ENCODE measurements around the gene PTPRS. TPM values are rescaled to one million over a fixed set of nuclear protein-coding genes. Genes with fewer than 3 reads are reported as not detected.
A peak's percentile ranks its signal among the peaks of the same experiment; 100 is the strongest.

The PTPRS gene
- total RNA-seq, 1 experiment from 2014 or later: 44.9 TPM

DNA sequence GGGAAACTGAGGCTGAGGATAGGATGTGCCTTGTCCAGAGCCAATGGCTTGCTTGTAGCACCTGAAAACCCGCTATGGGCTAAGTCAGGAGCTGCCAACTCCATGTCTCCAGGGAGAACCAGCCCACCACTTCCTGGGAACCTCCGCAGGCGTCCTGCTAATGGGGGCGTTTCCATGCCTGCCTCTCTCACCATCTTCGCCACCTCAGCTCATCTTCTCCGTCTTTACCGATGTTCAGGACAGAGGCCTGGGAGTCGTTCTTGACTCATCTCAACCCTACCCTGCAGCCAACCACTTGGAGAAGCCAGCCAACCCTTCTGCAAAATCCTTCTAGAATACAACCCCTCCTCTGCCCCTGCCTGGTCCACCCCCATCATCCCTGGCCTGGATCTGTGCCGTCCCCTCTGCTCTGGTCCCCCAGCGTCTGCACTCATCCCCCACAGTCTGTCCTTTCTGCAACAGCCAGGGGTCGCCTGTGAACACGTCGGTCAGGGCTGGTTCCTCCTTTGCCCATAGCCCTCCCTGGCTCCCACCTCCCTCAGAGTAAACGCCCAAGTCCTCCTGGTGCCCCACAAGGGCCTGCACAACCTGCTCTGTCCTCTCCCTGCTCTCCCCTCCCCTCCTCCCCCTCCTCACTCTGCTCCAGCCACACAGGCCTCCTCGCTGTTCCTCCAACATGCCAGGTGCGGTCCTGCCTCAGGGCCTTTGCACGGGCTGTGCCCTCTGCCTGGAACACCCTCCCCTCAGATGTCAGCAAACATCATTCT lies 31.0 kb downstream of the PTPRS start:
- no peak for DNase-seq (ENCODE audit: low read depth)

DNA sequence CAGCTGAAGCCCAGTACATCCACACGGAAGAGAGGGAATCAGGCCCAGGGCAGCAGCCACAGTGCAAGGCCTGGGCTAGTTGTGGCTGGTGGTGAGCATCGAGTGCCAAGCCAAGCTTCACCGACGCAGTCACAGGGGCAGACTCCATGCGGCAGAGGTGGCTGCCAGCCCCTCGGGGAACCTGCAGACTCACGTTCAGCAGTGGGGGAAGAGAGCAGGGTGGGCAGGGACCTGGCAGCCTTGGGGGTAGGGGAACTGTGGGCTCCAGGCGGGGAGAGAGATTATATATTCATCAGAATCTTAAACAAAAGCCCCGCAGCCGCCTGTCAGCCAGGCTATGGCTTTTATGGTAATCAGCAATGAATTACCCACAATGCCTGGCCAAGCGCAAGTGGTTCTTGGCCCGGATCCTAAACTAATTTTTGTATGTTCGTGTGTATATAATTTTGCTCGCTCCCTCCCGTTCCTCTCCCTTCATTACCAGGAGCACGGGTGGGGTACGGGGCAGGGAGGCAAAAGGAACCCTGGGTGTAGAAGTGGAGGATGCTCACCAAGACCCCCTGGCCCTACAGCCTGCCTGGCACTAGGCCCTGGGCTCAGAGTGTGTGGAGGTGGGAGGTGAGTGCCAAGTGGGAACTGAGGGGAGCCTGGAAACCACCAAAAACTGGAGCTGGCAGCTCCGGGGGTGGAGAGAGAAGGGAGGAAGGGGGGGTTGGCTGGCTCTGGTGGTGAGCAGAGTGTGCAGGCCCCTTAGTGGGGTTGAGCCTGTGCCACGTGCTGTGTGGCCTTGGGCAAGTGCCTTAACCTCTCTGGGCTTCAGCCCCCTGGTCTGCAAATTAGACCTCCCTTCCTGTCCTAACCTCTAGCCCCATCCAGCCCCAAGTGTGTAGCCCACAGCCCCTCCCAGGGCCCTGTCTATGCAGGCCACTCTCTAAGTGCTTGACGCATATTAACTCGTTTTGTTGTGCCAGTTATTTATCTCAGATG lies 31.9 kb downstream of the PTPRS start:
- peak; percentile 41 for DNase-seq (ENCODE audit: low read depth)

DNA sequence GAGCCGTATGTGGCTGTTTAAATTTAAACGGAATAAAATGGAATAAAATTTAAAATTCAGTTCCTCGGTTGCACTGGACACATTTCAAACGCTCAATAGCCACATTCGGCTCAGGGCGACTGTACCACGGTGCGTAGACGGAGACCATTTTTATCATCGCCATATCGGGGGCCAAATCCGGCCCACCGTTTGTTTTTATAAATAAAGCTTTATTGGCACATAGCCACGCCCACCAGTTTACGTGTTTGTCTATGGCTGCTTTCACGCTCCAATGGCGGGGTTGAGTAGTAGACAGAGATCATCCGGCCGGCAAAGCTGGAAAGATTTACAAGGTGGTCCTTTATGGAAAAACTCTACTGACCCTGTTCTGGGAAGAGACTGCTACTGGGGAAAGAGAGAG lies 33.0 kb downstream of the PTPRS start:
- DNase-seq (ENCODE audit: low read depth): no peak

DNA sequence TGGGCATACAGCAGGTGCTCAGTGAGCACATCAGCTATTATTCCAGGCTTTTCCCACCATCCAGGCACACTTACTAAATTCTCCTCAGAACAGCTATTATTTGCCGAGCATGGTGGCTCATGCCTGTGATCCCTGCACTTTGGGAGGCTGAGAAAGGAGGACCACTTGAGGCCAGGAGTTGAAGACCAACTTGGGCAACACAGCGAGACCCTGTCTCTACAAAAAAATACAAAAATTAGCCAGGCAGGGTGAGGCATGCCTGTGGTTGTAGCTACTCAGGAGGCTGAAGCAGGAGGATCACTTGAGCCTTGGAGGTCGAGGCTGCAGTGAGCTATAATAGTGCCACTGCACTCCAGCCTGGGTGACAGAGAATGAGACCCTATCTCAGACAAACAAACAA lies 35.4 kb downstream of the PTPRS start:
- no peak for DNase-seq (ENCODE audit: low read depth)

DNA sequence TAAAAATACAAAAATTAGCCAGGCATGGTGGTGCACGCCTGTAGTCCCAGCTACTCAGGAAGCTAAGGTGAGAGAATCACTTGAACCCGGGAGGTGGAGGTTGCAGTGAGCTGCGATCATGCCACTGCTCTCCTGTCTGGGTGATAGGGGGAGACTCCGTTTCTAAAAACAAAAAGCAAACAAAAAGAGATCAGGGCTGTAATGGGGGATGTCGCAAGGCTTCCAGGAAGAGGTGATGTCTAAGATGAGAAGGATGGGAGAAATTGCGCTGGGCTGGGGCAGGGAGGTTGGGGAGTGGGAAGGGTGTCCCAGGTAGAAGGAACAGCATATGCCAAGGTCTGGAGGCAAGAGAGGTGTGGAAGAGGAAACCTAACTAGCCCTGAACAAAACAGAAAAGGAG lies 36.1 kb downstream of the PTPRS start:
- DNase-seq (ENCODE audit: low read depth): no peak

DNA sequence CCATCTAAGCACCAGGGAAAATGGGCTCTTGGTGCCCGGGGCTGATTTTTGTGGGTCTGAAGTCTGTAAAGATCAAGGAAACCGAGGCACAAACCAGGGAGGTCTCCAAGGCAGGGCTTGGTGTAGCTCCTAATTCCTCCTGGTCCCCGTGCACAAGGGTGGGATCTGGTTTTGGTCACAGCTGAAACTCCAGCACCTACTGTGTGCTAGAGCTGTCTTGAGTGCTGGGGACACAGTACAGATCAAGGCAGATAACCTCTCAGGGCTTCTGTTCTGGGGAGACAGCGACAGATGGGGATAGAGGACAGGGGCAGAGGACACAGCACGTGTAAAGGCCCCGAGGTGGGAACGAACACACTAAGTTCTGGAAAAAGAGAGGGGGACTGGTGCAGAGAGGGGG lies 37.4 kb downstream of the PTPRS start:
- no peak for DNase-seq (ENCODE audit: low read depth)

DNA sequence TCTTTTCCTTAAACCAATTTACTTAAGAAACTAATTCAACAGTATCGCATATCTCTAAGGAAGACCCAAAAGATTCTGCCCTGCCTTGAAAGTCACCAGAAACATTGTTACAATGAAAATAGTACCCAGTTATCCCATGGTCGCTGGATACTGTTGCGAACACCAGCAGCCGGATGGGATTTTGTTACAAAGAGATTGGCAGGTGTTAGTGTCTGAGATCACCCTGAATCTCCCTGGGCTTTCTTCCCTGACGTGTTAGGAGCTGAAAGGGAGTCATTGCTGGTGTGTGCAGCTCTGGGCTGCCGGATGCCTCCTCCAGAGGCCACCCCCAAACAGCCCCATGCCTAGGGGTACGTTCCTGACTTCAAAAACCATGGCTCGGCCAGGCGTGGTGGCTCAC lies 38.2 kb downstream of the PTPRS start:
- DNase-seq (ENCODE audit: low read depth): no peak

DNA sequence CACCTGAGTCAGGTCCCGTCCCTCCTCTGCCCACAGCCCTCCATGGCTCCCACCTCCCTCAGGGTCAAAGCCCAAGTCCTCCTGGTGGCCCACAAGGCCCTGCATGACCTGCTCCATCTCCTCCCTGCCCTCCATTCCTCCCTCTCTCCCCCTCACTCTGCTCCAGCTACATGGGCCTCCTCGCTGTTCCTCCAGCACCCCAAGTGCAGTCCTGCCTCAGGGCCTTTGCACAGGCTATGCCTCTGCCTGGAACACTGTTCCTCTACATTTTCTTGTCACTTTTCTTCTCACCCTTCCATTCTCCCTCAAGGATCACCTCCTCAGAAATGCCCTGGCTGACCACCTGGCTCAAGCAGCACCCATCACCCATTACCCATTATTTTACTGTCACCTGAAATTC lies 41.5 kb downstream of the PTPRS start:
- no peak for DNase-seq (ENCODE audit: low read depth)

DNA sequence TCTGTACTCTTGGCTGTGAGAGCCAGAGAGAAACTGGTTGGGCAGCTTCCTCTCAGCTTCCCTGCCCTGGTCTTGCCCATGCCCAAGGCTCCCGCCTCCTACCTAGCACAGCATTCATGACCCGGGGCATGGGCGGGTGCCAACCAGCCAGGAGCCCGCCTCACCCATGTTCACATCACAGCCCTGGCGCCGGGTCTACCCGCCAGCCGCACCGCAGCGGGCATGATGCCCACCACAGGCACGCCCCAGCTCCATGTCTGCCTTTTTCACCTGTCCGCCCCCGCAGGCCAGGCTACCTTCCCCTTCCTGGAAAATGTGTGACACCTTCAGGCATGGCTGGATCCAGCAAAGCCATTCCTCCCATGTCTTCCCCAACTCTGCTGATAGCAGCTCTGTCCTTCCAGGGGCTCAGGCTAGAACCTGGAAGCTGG lies 42.1 kb downstream of the PTPRS start:
- no peak for DNase-seq (ENCODE audit: low read depth)

DNA sequence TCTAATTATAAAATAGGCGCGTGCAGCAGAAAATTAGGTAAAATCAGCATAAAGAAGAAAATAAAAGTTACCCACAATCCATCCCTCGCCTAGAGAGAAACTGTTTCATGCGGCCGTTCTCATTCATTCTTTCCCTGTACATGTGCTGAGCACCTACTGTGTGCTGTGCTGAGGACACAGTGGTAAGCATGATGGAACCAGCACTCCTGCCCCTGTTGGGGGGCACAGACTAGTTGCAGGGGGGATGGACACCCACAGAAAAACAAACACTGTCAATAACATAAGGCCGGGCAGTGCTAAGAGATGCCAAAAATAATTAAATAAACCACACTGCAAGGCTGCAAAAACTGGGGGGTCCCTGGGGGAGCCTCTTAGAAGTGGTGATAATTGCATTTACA lies 43.3 kb downstream of the PTPRS start:
- no peak for DNase-seq (ENCODE audit: low read depth)

DNA sequence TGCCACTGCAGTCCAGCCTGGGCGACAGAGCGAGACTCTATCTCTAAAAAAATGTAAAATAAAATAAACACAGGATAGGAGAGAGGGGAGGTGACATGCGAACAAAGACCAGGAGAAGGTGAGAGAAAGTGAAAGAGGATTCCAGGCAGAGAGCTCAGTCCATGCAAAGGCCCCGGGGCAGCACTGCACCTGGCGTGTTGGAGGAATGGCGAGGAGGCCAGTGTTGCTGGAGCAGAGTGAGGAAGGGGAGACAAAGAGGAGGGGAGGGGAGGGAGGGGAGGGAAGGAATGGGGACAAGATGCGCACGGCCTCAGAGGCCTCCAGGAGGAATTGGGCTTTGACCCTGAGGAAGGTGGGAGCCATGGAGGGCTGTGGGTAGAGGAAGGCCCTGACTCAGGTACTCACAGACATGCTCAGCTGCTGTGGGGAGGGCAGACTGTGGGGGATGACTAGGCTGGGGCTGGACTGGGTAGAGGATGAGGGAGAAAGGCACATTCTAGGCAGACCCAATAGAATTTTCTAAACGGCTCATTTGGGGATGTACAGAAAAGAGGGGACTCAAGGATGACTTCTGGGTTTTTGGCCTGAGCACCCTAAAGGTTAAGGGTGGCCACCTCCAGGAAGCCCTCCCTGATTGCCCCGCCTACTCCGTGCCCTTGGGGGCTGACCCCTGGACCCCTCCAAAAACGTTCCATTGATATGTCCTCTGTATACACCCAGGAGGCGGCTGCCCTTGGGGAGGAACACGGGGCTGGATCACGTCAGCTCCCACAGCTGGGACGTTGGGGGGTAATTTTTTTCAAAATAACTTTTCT lies 43.9 kb downstream of the PTPRS start:
- DNase-seq (ENCODE audit: low read depth): no peak

DNA sequence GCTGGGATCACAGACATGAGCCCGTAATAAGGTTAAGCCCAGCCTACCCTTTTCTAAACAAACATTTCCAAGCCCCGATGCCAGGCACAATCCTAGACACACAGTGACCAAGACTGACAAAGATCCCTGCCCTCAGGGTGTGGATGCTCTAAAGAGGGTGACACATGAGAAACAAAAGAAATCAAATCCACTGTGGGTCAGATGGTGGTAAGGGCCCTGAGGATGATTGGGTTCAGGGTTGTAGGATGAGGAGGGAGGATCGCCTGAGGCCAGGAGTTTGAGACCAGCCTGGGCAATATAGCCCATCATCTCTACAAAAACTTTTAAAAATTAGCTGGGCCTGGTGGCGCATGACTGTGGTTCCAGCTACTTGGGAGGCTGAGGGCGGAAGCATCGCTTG lies 44.6 kb downstream of the PTPRS start:
- DNase-seq (ENCODE audit: low read depth): no peak

DNA sequence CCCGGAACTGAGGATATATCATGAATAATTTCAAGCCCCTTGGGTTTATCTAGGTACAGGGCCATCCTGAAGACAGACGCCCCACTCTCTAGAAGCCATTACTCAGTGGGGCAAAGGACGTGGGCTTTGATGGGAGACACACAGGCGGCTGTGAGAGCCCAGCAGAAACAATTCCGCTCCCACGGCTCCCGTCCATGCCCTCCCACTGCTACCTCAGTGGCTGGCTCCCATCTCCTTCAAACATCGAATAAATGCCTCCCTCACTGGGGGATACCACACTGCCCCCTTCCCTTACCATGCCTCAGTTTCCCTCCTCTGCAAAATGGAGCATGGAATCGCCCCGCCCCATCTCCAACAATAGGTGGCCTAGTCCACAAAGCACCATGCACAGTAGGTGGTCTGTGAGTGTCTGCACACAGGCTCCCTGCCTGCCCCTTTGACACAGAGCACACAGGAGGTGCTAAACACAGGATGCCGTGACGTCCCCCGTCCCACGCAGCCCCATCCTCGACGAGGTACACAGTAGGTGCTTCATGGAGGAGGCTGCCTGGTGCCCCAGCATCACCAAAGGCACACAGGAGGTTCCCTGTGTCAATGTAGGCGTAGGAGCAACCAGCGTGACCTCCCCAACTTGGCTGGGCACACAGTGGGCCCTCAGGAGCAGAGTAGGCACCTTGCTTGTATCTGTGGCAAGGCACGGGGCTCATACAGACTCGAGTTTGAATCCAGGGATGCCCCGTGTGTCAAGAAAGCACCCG lies 46.0 kb downstream of the PTPRS start:
- DNase-seq (ENCODE audit: low read depth): no peak

DNA sequence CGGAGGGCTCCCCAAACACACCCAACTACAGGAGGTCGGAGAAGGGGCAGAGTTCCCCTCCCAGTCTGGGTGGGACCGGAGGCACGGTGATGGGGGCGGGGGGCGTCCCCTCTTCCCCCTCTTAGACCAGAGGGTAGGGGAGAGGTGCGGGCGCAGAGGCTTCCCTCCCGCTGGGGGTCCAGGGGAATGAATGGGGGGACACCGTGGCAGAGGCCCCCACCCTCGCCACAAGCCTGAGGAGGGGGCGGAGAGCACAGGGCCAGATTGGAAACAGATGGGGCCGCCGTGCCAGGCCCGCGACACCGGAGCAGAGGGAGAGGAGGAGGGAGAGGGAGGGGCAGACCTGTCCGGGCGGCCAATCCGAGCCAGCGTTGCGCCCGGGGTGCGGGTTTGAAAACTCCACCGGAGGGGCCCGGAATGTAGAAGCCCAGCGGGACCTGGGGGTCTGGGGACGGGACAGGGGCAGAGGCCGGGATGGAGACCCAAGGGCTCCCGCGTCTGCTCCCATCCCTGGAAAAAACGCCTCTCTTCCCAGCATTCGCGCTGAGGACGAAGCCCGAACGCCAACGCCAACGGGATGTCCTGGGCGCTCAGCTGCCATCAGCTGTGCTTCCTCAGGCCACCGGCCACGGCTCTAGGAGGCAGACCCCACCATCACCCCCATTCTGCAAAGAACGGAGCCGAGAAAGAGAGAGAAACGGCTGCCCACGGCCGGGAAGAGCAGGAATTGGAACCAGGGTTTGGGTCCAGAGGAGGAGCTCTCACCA lies 46.8 kb downstream of the PTPRS start:
- DNase-seq (ENCODE audit: low read depth): no peak

DNA sequence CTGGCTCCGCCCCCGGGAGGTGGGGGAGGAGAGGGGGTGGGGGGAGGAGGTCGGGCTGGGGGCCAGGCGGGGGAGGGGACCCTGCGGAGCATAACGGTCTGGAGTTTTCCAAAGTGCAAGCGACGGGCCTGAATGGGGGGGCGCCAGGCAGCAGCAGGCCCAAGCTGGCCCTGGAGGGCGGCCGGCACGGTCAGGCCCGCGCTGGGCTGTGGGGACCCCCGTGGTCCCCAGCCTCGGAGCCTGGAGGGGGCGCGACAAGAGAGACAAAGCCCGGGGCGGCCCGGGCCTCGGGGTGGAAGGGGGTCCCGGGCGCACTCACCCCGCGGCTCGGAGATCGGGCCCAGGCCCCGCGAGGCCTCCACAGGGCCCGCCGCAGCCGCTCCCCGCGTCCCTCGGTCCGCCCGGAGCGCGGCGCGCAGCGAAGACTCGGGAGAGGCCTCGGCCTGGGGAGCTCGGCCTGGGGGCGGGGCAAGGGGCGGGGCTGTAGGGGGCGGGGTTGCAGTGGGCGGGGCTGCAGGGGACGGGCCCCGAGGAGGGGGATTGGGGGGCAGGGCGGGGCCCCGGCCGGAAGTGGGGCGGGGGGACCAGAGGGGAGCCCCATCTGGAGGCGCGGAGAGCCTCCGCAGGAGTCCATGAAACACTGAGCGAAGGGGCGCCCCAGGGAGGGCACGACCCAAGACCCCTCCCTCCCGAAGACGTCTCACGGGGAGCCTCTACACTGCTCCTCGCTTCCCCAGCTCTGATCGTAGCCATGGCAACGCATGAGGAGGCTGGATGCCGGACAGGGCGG lies 47.6 kb downstream of the PTPRS start:
- DNase-seq (ENCODE audit: low read depth): peak; percentile 60

DNA sequence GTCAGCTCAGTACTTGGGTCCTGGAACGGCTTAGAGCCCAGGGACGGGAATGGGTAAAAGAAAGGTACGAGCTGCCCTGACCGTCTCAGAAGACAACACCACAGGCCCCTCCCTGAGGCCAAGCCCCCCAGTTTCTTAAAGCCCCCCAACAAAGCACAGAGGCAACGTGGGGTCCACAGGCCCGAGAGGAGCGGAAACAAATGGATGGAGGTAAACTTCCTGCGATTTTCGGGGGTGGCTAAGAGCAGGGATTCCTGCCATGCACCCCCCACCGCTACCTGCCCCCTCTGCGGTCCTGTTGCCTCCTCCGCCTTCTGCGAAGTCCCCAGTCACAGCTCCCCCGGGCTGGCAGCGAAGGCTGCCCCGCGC lies 48.2 kb downstream of the PTPRS start:
- no peak for DNase-seq (ENCODE audit: low read depth)

DNA sequence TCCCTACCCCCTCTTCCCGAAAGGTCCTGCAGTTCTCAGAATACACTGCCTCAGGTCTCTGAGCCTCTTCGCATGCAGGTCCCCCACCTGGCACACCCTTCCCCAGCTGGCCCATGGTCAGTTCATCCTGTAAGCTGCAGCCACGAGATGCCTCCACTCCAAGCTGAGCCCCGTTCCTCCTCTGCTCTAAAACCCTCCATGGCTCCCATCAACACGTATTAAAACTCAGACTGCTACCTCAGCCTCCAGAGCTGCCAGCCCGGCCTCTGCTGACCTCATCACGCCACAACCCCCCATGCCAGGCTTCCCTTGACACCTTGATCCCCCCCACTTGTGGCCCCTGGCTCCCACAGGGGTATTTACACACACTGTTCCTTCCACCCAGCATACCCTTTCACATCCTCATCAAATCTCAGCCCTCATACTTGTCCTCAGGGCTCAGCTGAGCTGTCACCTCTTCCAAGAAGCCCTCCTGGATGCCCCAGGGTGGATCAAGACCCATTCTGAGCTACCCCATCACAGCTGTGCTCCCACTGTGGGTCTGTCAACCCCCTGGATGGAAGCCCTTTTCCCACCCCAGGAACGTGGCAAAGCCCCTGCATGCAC lies 48.9 kb downstream of the PTPRS start:
- no peak for DNase-seq (ENCODE audit: low read depth)
